MM.1S (cell line): ENCODE measurements around the gene SFXN4.

Source experiments
- DNase-seq: peaks from one replicate; pipeline ENCODE4 v3.0.0-alpha.2; 2015
- H2AFZ ChIP-seq: fragments of 300-600 bp; sonication (generic); 2 replicates; pipeline ENCODE4 v1.6.0; 2016; ENCODE audit warnings: antibody characterized with exemption, low read length
- H3F3A ChIP-seq: fragments of 300-600 bp; sonication (generic); 2 replicates; pipeline ENCODE4 v1.6.1; 2016; ENCODE audit warnings: mild to moderate bottlenecking, antibody characterized with exemption, low read length, moderate library complexity, mixed read lengths; ENCODE audit not compliant: insufficient read depth
- H3K27ac ChIP-seq: fragments of 300-600 bp; sonication (generic); 2 replicates; pipeline ENCODE4 v1.5.1; 2016; ENCODE audit warnings: mild to moderate bottlenecking, low read length
- H3K27me3 ChIP-seq: fragments of 300-600 bp; sonication (generic); replicated peaks from 2 replicates; pipeline ENCODE4 v1.6.0; 2016; ENCODE audit warnings: low read length; ENCODE audit not compliant: insufficient read depth
- H3K36me3 ChIP-seq: fragments of 300-600 bp; sonication (generic); replicated peaks from 2 replicates; pipeline ENCODE4 v1.6.1; 2016; ENCODE audit warnings: mild to moderate bottlenecking, low read length, mixed read lengths; ENCODE audit not compliant: insufficient read depth
- H3K4me1 ChIP-seq: fragments of 300-600 bp; sonication (generic); 2 replicates; pipeline ENCODE4 v1.6.1; 2016; ENCODE audit warnings: low read length, mixed read lengths
- H3K4me2 ChIP-seq: fragments of 300-600 bp; sonication (generic); 2 replicates; pipeline ENCODE4 v1.6.0; 2016; ENCODE audit warnings: low read depth, low read length
- H3K4me3 ChIP-seq: fragments of 300-600 bp; sonication (generic); 2 replicates; pipeline ENCODE4 v1.5.1; 2016; ENCODE audit warnings: low read length, mixed read lengths
- H3K79me2 ChIP-seq: fragments of 300-600 bp; sonication (generic); 2 replicates; pipeline ENCODE4 v1.6.1; 2016; ENCODE audit warnings: mixed run types, low read length, mixed read lengths
- H3K9ac ChIP-seq: fragments of 300-600 bp; sonication (generic); 2 replicates; pipeline ENCODE4 v1.6.1; 2016; ENCODE audit warnings: low read length, mixed read lengths
- H3K9me2 ChIP-seq: fragments of 300-600 bp; sonication (generic); replicated peaks from 2 replicates; pipeline ENCODE4 v1.6.1; 2016; ENCODE audit warnings: mild to moderate bottlenecking, low read length, mixed read lengths; ENCODE audit not compliant: insufficient read depth
- H3K9me3 ChIP-seq: fragments of 300-600 bp; sonication (generic); replicated peaks from 2 replicates; pipeline ENCODE4 v1.6.1; 2016; ENCODE audit warnings: mild to moderate bottlenecking, low read length, mixed read lengths; ENCODE audit not compliant: insufficient read depth
- H4K20me1 ChIP-seq: fragments of 300-600 bp; sonication (generic); 2 replicates; pipeline ENCODE4 v1.6.1; 2016; ENCODE audit warnings: mild to moderate bottlenecking, low read length, moderate library complexity, mixed read lengths; ENCODE audit not compliant: insufficient read depth
- CTCF ChIP-seq: fragments of 300-600 bp; sonication (generic); IDR thresholded peaks from 2 replicates; pipeline ENCODE4 v1.5.1; 2016; ENCODE audit warnings: antibody characterized with exemption, low read length, mixed read lengths
- EZH2 ChIP-seq: fragments of 300-600 bp; sonication (generic); optimal IDR thresholded peaks from 2 replicates; pipeline ENCODE3; 2017; ENCODE audit warnings: low read depth, mild to moderate bottlenecking, antibody characterized with exemption, low read length, mixed read lengths
- EZH2phosphoT487 ChIP-seq: fragments of 300-600 bp; sonication (generic); IDR thresholded peaks from 2 replicates; pipeline ENCODE4 v1.6.1; 2018; ENCODE audit warnings: antibody characterized with exemption, low read length

SFXN4 gene

DNA sequence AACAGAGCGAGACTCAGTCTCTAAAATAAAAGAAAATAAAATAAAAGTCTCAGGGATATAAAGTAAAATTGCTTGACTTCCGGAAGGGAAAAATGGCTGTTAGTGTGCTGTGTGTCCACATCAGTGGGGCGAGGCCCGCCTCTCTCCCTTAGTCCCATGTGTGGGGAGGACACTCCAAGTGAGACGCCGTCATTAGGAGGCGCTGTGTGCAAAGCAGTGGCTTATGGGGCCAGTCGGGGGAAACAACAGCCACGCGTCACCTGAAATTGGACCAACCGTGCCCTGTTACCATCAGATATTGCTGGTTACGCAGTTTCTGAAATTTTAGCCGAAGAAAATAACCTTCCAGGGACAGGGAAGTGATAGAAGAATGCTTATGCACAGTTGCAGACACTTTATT lies 15.8 kb downstream of the SFXN4 start:
- no peaks in the 10 kb centered on the region for H3K9me2 ChIP-seq
- H3K27ac ChIP-seq: no peak overlapping the region
- no peaks in the 10 kb centered on the region for H4K20me1 ChIP-seq
- no peaks in the 10 kb centered on the region for H3K4me1 ChIP-seq
- no peaks in the 10 kb centered on the region for H3K9me3 ChIP-seq
- H3K9ac ChIP-seq: no peak overlapping the region
- H2AFZ ChIP-seq: no peak overlapping the region
- no peaks in the 10 kb centered on the region for H3K27me3 ChIP-seq
- no peak for TF ChIP-seq EZH2phosphoT487
- TF ChIP-seq CTCF: no peak
- no peak for TF ChIP-seq EZH2
- no peak for DNase-seq
- no peak overlapping the region for H3K4me3 ChIP-seq
- H3K36me3 ChIP-seq: peaks cover 4% of the 10 kb centered on the region; the same call in 1 of the 2 replicates
- H3K4me2 ChIP-seq: no peak overlapping the region
- H3K79me2 ChIP-seq: no peaks in the 10 kb centered on the region
- H3F3A ChIP-seq: no peaks in the 10 kb centered on the region

DNA sequence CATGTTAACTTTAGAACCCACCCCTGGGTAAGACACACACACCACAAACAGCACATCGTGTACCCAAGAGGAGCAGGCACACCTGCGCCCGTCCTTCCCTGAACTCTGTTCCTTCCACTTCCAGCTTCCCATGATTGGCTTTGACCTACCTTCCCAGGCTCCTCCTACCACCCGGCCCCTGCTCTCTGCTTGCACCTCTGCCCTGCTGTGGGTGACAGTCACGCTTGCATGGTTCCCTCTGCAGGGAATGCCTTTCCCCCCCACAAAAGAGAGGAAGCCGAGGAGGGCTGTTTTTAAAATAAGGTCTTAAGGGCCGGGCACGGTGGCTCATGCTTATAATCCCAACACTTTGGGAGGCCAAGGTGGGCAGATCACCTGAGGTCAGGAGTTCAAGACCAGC lies 16.4 kb downstream of the SFXN4 start:
- no peak overlapping the region for H3K4me2 ChIP-seq
- H3K79me2 ChIP-seq: no peaks in the 10 kb centered on the region
- no peak overlapping the region for H3K9ac ChIP-seq
- peaks cover 4% of the 10 kb centered on the region; the same call in 1 of the 2 replicates for H3K36me3 ChIP-seq
- no peak overlapping the region for H3K4me3 ChIP-seq
- H3F3A ChIP-seq: no peaks in the 10 kb centered on the region
- no peaks in the 10 kb centered on the region for H3K4me1 ChIP-seq
- H3K27ac ChIP-seq: no peak overlapping the region
- no peaks in the 10 kb centered on the region for H4K20me1 ChIP-seq
- TF ChIP-seq CTCF: no peak
- no peaks in the 10 kb centered on the region for H3K9me2 ChIP-seq
- no peaks in the 10 kb centered on the region for H3K9me3 ChIP-seq
- no peak for DNase-seq
- H3K27me3 ChIP-seq: no peaks in the 10 kb centered on the region
- H2AFZ ChIP-seq: no peak overlapping the region

DNA sequence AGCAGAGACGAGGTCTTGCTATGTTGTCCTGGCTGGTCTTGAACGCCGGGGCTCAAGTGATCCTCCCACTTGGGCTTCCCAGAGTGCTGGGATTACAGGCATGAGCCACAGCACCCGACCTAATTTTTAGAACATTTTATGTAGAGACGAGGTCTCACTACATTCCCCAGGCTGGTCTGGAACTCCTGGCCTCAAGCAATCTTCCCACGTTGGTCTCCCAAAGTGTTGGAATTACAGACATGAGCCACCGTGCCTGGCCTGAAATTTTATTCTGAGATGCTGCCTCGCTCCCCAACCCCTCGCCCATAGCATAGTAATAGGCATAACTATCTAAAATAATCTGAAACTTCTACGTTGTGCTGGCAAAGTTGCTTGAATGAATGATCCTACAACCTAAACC lies 21.9 kb downstream of the SFXN4 start:
- no peaks in the 10 kb centered on the region for H4K20me1 ChIP-seq
- no peaks in the 10 kb centered on the region for H3K9me2 ChIP-seq
- no peaks in the 10 kb centered on the region for H3K27me3 ChIP-seq
- no peak overlapping the region for H2AFZ ChIP-seq
- H3K36me3 ChIP-seq: 0 out of 2 replicates have a peak, but pooled peaks cover 4% of the 10 kb centered on the region
- no peak for DNase-seq
- no peak overlapping the region for H3K4me3 ChIP-seq
- H3K9me3 ChIP-seq: no peaks in the 10 kb centered on the region
- TF ChIP-seq CTCF (no peak), EZH2phosphoT487 (no peak), EZH2 (no peak)
- H3K4me2 ChIP-seq: no peak overlapping the region
- no peaks in the 10 kb centered on the region for H3K4me1 ChIP-seq
- no peak overlapping the region for H3K27ac ChIP-seq
- H3K9ac ChIP-seq: no peak overlapping the region
- H3K79me2 ChIP-seq: no peaks in the 10 kb centered on the region
- no peaks in the 10 kb centered on the region for H3F3A ChIP-seq
